Adipocyte (in vitro differentiated cells): Measurements from ENCODE around the gene ANKRD34B.

Experiments
- DNase-seq: peaks from one replicate; pipeline ENCODE4 v3.0.0-alpha.2; 2015; ENCODE audit warnings: low read depth
- H3K27me3 ChIP-seq: replicated peaks from 2 replicates; pipeline ENCODE4 v1.7.0; 2013; ENCODE audit warnings: mild to moderate bottlenecking, low read length, moderate library complexity; ENCODE audit not compliant: control insufficient read depth, insufficient read depth
- H3K36me3 ChIP-seq: 2 replicates; pipeline ENCODE4 v1.7.0; 2013; ENCODE audit warnings: low read length, mild to moderate bottlenecking, moderate library complexity; ENCODE audit not compliant: control insufficient read depth, insufficient read depth, severe bottlenecking
- H3K4me1 ChIP-seq: 2 replicates; pipeline ENCODE4 v1.7.0; 2013; ENCODE audit warnings: mild to moderate bottlenecking, low read length, moderate library complexity; ENCODE audit not compliant: control insufficient read depth, insufficient read depth
- H3K4me3 ChIP-seq: 2 replicates; pipeline ENCODE4 v1.7.0; 2013; ENCODE audit warnings: mild to moderate bottlenecking, low read length, moderate library complexity
- H3K9ac ChIP-seq: 2 replicates; pipeline ENCODE4 v1.7.0; 2013; ENCODE audit warnings: mild to moderate bottlenecking, low read length, moderate library complexity
- H3K9me3 ChIP-seq: 2 replicates; pipeline ENCODE4 v1.7.0; 2013; ENCODE audit warnings: mild to moderate bottlenecking, low read length, moderate library complexity; ENCODE audit not compliant: control insufficient read depth

ANKRD34B gene

DNA sequence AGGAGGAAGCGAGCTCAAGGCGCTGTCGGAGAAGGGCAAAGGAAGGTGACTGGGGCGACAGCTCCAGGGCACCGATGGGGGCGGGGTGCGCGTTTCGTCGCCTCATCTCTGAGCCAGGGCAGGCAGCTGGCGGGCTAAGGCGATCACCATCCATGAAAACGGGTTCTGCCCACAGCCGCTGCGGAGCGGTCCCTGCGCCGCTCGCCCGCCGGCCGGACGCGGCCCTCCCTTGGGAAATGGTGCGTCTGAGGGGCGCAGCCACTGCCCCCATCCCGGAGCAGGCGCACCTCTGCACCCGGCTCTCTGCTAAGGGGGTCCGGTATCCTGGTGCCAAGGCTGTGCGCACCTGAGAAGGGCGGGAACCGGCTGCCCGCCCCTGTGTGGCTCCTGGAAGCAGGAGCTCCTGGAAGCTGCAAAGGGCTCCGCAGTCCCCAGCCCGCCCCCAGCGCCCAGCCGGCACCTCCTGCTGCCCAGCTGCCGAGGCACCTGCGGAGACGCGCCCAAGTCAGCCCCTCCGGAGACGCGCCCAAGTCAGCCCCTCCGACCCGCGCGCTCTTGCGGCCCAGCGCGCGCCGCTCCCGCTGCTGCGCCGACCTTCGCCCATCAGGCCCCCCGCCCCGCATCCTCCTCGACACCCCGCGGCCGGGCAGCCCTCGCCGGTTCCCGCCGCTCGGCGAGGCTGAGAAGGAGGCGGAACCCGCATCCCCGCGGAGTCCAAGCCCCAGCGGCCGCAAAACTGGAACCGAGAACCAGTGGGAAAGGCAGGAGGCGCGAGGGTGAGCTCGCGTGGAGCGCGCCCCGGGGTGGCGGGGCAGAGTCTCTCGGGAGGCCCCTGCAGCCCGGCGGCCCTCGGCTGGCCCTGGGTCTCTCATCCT lies 757 bp downstream of the ANKRD34B start:
- H3K4me1 ChIP-seq, result no peaks in the 10 kb centered on the region
- H3K36me3 ChIP-seq, result no peaks in the 10 kb centered on the region
- H3K27me3 ChIP-seq, result peaks cover 65% of the 10 kb centered on the region
- H3K9me3 ChIP-seq, result peaks cover 6% of the 10 kb centered on the region
- H3K9ac ChIP-seq, result no peak overlapping the region
- DNase-seq, result peak; percentile 10
- peak overlapping the region; percentile 62 for H3K4me3 ChIP-seq

DNA sequence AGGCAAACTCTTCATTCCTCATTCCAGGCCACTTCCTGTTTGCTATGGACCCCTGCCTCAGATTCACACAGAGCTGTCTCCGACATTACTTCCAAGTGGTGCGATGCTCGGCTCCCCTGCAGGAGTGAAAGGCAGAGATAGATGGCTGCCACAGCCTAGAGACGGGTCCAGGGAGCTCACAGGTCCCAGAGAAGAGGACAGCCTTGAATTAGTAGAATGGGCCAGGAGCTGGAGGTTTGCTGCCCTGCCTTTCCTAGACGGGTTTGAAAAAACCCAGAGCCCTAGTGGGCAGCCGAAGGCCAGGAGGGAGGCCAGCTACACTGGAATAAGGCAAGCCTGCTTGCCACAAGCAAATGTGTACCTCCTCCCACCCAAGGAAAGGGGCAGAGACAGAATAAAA lies 1.8 kb downstream of the ANKRD34B start:
- H3K9me3 ChIP-seq, result peaks cover 6% of the 10 kb centered on the region
- H3K9ac ChIP-seq, result no peak overlapping the region
- H3K27me3 ChIP-seq, result peaks cover 62% of the 10 kb centered on the region
- DNase-seq, result no peak
- H3K4me1 ChIP-seq, result no peaks in the 10 kb centered on the region
- H3K4me3 ChIP-seq, result no peak overlapping the region
- H3K36me3 ChIP-seq, result no peaks in the 10 kb centered on the region

DNA sequence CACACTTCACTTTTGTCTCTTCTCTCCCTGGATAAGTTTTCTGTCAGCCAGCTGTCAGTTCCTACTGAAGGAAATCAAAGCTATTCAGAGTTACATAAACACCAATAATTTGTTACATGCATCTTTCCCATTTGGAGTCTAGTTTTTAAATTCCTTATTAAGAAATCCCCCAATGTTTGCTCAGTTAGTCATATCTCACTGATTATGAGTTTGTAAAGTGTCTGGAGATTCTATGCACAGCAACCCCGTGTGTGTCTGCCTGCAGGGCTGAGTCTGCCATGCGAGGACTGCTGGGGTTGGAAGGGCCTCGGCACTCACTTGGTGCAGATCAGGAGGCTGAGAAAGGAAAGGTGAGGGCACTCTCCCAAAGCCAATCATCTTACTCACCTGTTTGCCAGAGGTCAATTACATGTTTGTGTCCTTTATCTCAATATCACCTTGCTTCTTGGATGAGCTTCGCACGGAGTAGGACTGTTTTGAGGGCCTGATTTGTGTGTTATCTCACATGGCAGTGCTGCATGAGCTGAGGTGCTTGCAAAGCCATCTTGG lies 3.3 kb downstream of the ANKRD34B start:
- no peak for DNase-seq
- Histone ChIP-seq H3K27me3 (peaks cover 56% of the 10 kb centered on the region), H3K4me1 (no peaks in the 10 kb centered on the region), H3K4me3 (no peak overlapping the region), H3K36me3 (no peaks in the 10 kb centered on the region), H3K9me3 (no peaks in the 10 kb centered on the region), H3K9ac (no peak overlapping the region)

DNA sequence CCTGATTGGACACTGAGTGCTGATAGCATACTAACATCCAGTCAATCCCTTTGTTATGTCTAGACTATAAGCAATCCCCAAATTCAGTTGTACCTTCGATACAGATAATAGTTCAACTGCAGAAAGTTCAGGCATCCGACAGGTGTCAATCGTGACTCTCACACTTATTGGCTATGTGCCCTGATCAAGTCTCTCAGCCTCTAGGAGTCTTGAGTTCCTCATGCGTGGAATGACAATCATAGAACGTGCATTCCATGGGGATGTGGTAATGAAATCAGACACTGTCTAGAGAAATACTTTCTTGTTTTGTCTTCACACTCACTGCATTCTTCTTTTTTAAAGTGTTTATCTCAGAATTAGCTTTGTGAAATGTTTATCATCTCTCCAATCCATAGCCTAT lies 4.8 kb downstream of the ANKRD34B start:
- H3K4me1 ChIP-seq, result no peaks in the 10 kb centered on the region
- H3K9ac ChIP-seq, result no peak overlapping the region
- H3K36me3 ChIP-seq, result no peaks in the 10 kb centered on the region
- H3K4me3 ChIP-seq, result no peak overlapping the region
- no peaks in the 10 kb centered on the region for H3K9me3 ChIP-seq
- no peak for DNase-seq
- H3K27me3 ChIP-seq, result peaks cover 41% of the 10 kb centered on the region

DNA sequence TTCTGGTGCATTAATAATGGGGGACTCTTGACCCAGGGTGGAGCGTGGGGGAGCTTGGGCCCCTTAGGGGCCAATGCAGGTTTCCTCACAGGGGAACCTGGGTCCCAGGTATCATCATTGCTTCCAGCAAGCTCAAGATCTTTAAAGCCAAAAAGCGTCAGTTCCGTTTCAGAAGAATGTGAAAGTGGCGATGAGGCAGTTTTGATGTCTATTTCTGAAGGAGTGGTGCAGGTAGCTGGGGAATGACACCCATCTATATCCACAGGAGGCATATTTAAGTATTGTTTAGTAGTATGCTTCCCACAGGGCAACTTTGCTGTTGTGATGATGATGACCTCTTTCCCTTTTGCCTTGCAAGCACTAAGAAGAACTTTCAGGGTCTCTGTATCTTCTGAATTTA lies 10.8 kb downstream of the ANKRD34B start:
- peaks cover 23% of the 10 kb centered on the region for H3K27me3 ChIP-seq
- no peak overlapping the region for H3K4me3 ChIP-seq
- no peaks in the 10 kb centered on the region for H3K9me3 ChIP-seq
- no peaks in the 10 kb centered on the region for H3K36me3 ChIP-seq
- DNase-seq, result no peak
- H3K4me1 ChIP-seq, result no peaks in the 10 kb centered on the region
- no peak overlapping the region for H3K9ac ChIP-seq

DNA sequence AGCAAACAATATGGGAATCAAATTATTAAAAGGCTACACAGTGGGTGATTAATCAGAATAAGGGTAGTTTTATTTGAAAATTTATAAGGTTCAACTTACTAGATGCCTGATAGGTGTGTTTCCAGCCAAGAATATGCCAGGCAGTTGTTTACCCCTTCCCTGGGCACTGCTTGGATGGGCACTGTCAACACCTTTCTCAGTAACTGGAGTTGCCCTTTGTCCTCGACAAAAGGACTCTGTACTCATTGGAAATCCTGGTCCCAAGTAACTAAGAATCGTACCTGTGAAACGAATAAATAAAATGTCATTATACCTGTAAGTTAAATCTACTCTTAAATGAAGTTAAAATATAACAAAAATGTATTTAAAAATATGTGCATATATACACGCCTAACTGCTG lies 15.0 kb downstream of the ANKRD34B start:
- no peaks in the 10 kb centered on the region for H3K4me1 ChIP-seq
- H3K36me3 ChIP-seq, result no peaks in the 10 kb centered on the region
- H3K9ac ChIP-seq, result no peak overlapping the region
- H3K4me3 ChIP-seq, result no peak overlapping the region
- DNase-seq, result no peak
- no peaks in the 10 kb centered on the region for H3K9me3 ChIP-seq
- H3K27me3 ChIP-seq, result peaks cover 15% of the 10 kb centered on the region

DNA sequence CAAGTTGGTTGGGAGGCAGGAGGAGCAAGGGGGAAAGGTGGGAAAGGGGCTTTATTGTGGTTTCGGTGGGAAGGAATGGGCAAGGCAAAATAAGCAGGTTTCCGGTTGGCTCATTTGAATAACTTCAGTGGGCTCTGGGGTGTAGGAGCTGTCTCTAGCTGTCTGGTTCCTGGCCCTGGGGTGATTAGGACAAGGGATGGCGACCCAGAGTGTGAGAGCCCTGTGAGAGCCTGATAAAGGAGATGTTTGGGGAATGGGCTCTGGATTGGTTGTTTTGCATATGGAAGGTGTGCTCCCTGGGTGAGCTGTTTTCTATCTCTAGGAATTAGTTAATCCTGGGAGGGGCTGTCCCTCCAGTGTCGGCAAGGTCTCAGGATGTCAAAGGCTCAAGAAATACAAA lies 15.4 kb downstream of the ANKRD34B start:
- H3K9me3 ChIP-seq, result no peaks in the 10 kb centered on the region
- no peaks in the 10 kb centered on the region for H3K36me3 ChIP-seq
- DNase-seq, result no peak
- H3K4me1 ChIP-seq, result no peaks in the 10 kb centered on the region
- H3K27me3 ChIP-seq, result peaks cover 13% of the 10 kb centered on the region
- H3K9ac ChIP-seq, result no peak overlapping the region
- no peak overlapping the region for H3K4me3 ChIP-seq

DNA sequence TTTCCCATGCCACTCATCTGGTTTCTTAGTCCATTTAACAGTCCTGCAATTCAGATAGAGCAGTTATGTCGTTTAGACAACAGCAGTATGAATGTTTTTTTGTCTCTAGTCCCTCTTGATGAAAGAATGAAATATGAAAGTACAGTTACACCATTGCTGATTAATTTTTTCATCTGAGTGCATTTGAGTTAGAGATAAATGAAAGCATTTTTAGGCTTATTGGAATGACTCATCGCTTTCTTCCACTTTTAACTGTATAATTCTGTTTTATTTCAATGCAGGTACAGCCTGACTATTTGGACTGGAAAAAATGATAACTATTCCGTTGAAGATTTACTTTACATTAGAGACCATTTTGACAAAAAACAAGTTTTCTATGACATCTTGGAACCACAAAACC lies 28.7 kb downstream of the ANKRD34B start:
- Histone ChIP-seq H3K36me3 (no peaks in the 10 kb centered on the region), H3K9me3 (no peaks in the 10 kb centered on the region), H3K4me1 (no peaks in the 10 kb centered on the region), H3K4me3 (no peak overlapping the region), H3K9ac (no peak overlapping the region), H3K27me3 (no peaks in the 10 kb centered on the region)
- DNase-seq, result no peak

DNA sequence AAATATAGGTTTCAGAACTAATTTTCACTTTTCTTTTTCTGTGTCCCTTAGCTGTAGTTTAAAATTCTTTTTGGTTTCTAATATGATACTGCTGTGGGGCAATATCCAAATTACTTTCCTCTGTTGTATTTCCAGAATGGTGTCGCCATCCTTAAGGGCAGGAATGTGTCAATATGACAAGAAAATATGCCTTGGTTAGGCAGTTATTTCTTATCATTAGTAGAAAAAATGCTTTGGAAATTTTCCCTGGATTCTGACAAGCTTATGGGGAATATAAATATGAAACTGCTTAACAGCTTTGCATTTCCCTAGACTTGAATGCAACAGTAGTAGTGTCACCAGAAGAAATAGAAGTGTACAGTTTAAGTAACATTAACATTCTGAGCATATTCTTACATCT lies 29.4 kb downstream of the ANKRD34B start:
- Histone ChIP-seq H3K27me3 (no peaks in the 10 kb centered on the region), H3K36me3 (no peaks in the 10 kb centered on the region), H3K4me1 (no peaks in the 10 kb centered on the region), H3K4me3 (no peak overlapping the region), H3K9ac (no peak overlapping the region), H3K9me3 (no peaks in the 10 kb centered on the region)
- DNase-seq, result peak; percentile 27

DNA sequence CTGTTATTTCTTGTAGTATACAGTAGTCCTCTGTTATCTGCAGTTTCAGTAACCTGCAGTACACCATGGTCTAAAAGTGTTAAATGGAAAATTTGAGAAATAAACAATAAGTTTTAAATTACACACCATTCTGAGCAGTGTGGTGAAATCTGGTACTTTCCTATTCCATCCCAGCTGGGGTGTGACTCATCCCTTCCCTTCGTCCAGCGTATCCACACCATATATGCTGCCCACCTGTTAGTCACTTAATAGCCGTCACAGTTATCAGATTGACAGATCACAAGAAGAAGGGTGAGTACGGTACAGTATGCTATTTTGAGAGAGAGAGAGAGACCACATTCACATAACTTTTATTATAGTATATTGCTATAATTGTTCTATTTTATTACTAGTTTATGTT lies 53.3 kb downstream of the ANKRD34B start:
- Histone ChIP-seq H3K36me3 (peaks cover 5% of the 10 kb centered on the region), H3K9ac (no peak overlapping the region), H3K27me3 (no peaks in the 10 kb centered on the region), H3K9me3 (no peaks in the 10 kb centered on the region), H3K4me3 (no peak overlapping the region), H3K4me1 (no peaks in the 10 kb centered on the region)
- peak; percentile 72 for DNase-seq

DNA sequence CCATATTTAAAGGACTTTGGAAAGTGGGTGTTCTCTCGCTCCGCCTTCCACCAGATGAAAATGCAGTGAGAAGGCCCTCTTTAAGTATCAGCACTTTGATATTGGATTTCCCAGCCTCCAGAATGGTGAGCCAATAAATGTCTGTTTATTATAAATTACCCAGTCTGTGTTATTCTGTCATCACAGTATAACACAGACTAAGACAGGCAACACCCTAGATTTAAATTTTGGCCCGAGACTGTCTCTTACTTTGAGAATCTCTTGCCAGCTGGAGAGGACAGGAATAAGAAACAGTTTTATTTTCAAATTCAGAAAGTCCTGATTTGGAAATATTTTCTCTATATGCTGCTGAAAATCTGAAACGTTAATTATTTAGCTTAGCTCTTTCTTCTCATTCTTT lies 60.7 kb downstream of the ANKRD34B start:
- H3K4me3 ChIP-seq, result no peak overlapping the region
- H3K9me3 ChIP-seq, result no peaks in the 10 kb centered on the region
- no peaks in the 10 kb centered on the region for H3K27me3 ChIP-seq
- no peak for DNase-seq
- H3K36me3 ChIP-seq, result no peaks in the 10 kb centered on the region
- no peak overlapping the region for H3K9ac ChIP-seq
- no peaks in the 10 kb centered on the region for H3K4me1 ChIP-seq
